ENCODE data around the gene ZNF45. TPM values are rescaled to one million over a fixed set of nuclear protein-coding genes. Genes with fewer than 3 reads are reported as not detected.

Gene ZNF45
- total and polyA plus RNA-seq, 2 of the 13 experiments (the other 11 are each of a cell fraction or from before 2014, with no cell fraction given), result 2.4 to 11.3 TPM

DNA sequence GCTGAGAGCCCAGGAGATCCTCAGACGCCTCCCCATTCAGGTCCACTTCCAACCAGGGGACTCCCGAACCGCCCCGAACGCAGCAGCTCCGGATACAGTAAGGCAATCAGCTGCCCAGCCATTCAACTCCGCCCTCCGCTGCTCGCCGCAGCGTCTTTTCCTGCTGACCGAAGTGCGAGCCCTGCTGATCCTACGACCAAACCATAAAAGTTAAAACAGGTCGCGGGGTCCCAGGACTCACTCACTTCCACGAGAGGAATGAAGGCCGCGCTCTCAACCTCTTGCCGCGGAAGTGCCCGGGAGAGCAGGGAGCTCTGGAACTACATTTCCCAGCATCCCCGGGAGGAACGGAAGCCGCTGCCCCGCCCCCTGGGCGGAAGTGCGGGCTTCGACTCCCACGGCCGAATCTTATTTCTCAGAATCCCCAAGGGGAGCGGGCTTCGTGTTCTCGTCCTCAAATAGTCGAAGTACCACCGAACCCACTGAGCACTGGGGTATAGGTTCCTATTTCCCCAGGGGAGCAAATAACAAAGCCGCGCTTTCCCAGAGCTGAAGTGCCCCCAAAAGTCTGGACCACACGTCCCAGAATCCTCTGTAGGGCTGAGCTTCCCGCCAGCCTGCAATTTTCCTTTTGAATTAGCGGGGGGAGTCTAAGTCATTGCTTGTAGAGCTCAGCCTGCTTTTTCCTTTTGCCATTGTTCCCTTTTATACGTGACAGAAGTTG is at the start of gene ZNF45 (continued):
- TF ChIP-seq, protein P1, sequence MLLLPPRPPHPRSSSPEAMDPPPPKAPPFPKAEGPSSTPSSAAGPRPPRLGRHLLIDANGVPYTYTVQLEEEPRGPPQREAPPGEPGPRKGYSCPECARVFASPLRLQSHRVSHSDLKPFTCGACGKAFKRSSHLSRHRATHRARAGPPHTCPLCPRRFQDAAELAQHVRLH (CRISPR knock-in tag; IDR thresholded peaks at IDR 0.05; ENCODE audit: borderline replicate concordance, low read depth), result peak; percentile 68; the same call in 1 of the 2 replicates
- TF ChIP-seq MLLT10 (CRISPR knock-in tag; IDR thresholded peaks at IDR 0.05) (no peak), SMC3 (IDR thresholded peaks at IDR 0.05; ENCODE audit: low read length) (no peak), ZKSCAN5 (CRISPR knock-in tag; IDR thresholded peaks at IDR 0.05) (no peak), ZBTB43 (CRISPR knock-in tag; conservative IDR thresholded peaks at IDR 0.05) (no peak), ADNP (CRISPR knock-in tag; IDR thresholded peaks at IDR 0.05) (no peak), SNRNP70 (IDR thresholded peaks at IDR 0.05; ENCODE audit: low read depth, low read length) (no peak), MTA1 (CRISPR knock-in tag; IDR thresholded peaks at IDR 0.05; ENCODE audit: borderline replicate concordance) (no peak), HCFC1 (IDR thresholded peaks at IDR 0.05; ENCODE audit: low read depth, low read length) (peak; percentile 91), SAP130 (CRISPR knock-in tag; IDR thresholded peaks at IDR 0.05; ENCODE audit: low read depth) (peak; percentile 83), ZNF674 (CRISPR knock-in tag; IDR thresholded peaks at IDR 0.05; ENCODE audit: low read depth) (no peak), EEA1 (CRISPR knock-in tag; IDR thresholded peaks at IDR 0.05; ENCODE audit: borderline replicate concordance) (no peak), FOXP1 (IDR thresholded peaks at IDR 0.05) (no peak), FOXP1 (CRISPR knock-in tag; IDR thresholded peaks at IDR 0.05) (no peak), LBX2 (CRISPR knock-in tag; IDR thresholded peaks at IDR 0.05; ENCODE audit: borderline replicate concordance) (no peak), ZBED4 (CRISPR knock-in tag; IDR thresholded peaks at IDR 0.05; ENCODE audit: borderline replicate concordance) (peak; percentile 67), NCOA5 (CRISPR knock-in tag; IDR thresholded peaks at IDR 0.05) (no peak), ZGPAT (CRISPR knock-in tag; IDR thresholded peaks at IDR 0.05) (peak; percentile 50), ZSCAN12 (CRISPR knock-in tag; IDR thresholded peaks at IDR 0.05) (no peak), NCOR1 (IDR thresholded peaks at IDR 0.05; ENCODE audit: borderline replicate concordance, low read length) (no peak), ZNF343 (CRISPR knock-in tag; IDR thresholded peaks at IDR 0.05) (0 out of 2 replicates have a peak, but pooled peaks have one; percentile 68)
- TF ChIP-seq, protein P2, sequence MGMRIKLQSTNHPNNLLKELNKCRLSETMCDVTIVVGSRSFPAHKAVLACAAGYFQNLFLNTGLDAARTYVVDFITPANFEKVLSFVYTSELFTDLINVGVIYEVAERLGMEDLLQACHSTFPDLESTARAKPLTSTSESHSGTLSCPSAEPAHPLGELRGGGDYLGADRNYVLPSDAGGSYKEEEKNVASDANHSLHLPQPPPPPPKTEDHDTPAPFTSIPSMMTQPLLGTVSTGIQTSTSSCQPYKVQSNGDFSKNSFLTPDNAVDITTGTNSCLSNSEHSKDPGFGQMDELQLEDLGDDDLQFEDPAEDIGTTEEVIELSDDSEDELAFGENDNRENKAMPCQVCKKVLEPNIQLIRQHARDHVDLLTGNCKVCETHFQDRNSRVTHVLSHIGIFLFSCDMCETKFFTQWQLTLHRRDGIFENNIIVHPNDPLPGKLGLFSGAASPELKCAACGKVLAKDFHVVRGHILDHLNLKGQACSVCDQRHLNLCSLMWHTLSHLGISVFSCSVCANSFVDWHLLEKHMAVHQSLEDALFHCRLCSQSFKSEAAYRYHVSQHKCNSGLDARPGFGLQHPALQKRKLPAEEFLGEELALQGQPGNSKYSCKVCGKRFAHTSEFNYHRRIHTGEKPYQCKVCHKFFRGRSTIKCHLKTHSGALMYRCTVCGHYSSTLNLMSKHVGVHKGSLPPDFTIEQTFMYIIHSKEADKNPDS (CRISPR knock-in tag; IDR thresholded peaks at IDR 0.05), result no peak
